Measurements from ENCODE around the gene ERF. TPM values are rescaled to one million over a fixed set of nuclear protein-coding genes. Genes with fewer than 3 reads are reported as not detected.

ERF gene
- total RNA-seq, 1 donor from 2014 or later: 53.9 TPM

DNA sequence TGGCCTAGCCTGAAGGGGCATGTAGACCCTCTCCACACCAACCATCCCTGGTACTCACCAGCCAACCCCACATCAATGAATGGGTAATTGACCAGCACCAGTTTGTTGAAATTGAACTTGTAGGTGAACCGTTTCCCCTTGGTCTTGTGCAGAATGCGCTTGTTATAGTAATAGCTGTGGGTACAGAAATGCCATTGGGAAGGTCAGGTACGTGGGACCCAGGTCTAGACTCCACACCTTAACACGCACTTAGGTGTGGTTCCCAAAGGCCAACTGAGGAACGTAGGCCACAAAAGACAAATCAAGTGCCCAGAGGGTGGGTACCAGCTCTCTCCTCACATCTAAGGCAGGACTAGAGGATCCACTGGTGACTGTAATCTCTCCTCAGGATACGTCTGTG, 5.2 kb downstream of the ERF start:
- H3K4me1 ChIP-seq: peaks cover 40% of the 10 kb centered on the region
- intact Hi-C loops (cut with DNase I): no loop called here

DNA sequence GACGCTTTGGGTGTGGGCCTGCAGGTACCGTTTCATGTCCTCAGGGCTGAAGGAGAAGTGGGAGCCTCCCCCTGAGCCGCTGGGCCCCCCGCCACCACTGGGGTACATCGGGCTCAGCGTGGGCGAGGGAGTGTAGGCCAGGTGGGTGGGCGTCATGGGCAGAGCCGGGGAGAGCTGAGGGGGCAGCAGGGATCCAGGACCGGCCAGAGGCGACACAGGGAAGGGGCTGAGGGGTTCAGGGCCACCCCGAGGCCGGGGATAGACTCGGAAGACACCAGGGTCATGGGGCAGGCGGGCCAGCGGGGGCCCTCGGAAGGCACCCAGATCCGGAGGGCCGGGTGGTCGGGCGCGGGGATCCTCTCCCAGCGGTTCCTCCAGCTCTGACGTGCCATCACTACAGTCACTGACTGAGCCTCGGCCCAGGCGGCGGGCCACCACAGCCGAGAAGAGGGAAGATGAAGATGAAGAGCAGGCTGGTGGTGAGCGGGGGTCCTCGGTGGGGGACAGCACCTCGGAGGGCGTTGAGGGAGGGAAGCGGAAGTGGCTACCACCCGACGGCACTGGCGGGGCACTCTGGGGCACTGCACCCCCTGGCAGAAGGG, 5.7 kb downstream of the ERF start:
- Histone ChIP-seq H3K4me1 (peaks cover 40% of the 10 kb centered on the region), H3K4me3 (no peak overlapping the region), H3K27me3 (no peaks in the 10 kb centered on the region), H3K36me3 (peaks cover 12% of the 10 kb centered on the region), H3K27ac (no peak overlapping the region), H3K9me3 (no peaks in the 10 kb centered on the region)
- intact Hi-C loops (cut with DNase I): no loop called here
- no peak for ATAC-seq
- TF ChIP-seq, protein P1, sequence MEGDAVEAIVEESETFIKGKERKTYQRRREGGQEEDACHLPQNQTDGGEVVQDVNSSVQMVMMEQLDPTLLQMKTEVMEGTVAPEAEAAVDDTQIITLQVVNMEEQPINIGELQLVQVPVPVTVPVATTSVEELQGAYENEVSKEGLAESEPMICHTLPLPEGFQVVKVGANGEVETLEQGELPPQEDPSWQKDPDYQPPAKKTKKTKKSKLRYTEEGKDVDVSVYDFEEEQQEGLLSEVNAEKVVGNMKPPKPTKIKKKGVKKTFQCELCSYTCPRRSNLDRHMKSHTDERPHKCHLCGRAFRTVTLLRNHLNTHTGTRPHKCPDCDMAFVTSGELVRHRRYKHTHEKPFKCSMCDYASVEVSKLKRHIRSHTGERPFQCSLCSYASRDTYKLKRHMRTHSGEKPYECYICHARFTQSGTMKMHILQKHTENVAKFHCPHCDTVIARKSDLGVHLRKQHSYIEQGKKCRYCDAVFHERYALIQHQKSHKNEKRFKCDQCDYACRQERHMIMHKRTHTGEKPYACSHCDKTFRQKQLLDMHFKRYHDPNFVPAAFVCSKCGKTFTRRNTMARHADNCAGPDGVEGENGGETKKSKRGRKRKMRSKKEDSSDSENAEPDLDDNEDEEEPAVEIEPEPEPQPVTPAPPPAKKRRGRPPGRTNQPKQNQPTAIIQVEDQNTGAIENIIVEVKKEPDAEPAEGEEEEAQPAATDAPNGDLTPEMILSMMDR (IDR thresholded peaks at IDR 0.05): no peak
- DNase-seq: no peak

More for the DNA sequence above, 5.2 kb downstream of the ERF start:
- Histone ChIP-seq H3K36me3 (peaks cover 12% of the 10 kb centered on the region), H3K4me3 (no peak overlapping the region), H3K27me3 (no peaks in the 10 kb centered on the region), H3K27ac (peak overlapping the region; percentile 63), H3K9me3 (no peaks in the 10 kb centered on the region)
- TF ChIP-seq, protein P1 (IDR thresholded peaks at IDR 0.05): no peak
- DNase-seq: no peak
- ATAC-seq: no peak

- Histone ChIP-seq H3K36me3 (peaks cover 12% of the 10 kb centered on the region), H3K27me3 (no peaks in the 10 kb centered on the region), H3K27ac (no peak overlapping the region), H3K4me1 (peaks cover 45% of the 10 kb centered on the region), H3K9me3 (no peaks in the 10 kb centered on the region), H3K4me3 (no peak overlapping the region)
- ATAC-seq (no peak), DNase-seq (no peak)
- intact Hi-C loops (cut with DNase I): no loop called here
- TF ChIP-seq, protein P1 (IDR thresholded peaks at IDR 0.05): no peak
Observed at GRCh38 chr19:42248270-42249148, 6.4 kb downstream of the ERF start.

DNA sequence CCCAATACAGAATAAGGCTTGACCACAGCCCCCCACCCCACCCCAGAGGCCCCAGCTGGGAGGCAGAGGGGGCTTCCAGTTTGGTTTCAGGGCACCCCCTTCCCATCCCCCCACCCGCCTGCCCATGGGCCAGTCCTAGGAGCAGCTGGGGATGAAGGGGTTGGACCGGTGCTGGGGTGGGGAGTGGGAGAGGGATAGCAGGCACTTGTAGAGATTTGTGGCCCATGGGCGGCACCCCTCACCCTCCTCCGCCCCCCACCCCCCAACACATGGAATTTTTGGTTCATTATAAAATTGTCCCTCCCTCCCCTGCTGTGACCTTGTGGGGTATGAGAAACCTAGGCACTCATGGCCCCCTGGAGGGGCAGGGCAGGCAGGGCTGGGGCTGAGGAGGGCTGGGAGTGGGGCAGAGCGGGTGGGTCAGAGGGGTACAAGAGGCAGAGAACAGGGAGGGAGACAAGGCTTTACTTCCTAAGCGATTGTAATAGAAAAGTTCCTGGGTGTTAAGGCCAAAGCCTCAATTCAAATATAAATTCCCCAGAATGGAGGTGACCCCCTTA, 7.2 kb downstream of the ERF start:
- H3K27ac ChIP-seq: no peak overlapping the region
- H3K4me1 ChIP-seq: peaks cover 43% of the 10 kb centered on the region
- no peaks in the 10 kb centered on the region for H3K27me3 ChIP-seq
- DNase-seq: no peak
- H3K9me3 ChIP-seq: no peaks in the 10 kb centered on the region
- TF ChIP-seq, protein P1 (IDR thresholded peaks at IDR 0.05): no peak
- H3K36me3 ChIP-seq: peaks cover 12% of the 10 kb centered on the region
- intact Hi-C loops (cut with DNase I): no loop called here
- no peak overlapping the region for H3K4me3 ChIP-seq
- no peak for ATAC-seq

DNA sequence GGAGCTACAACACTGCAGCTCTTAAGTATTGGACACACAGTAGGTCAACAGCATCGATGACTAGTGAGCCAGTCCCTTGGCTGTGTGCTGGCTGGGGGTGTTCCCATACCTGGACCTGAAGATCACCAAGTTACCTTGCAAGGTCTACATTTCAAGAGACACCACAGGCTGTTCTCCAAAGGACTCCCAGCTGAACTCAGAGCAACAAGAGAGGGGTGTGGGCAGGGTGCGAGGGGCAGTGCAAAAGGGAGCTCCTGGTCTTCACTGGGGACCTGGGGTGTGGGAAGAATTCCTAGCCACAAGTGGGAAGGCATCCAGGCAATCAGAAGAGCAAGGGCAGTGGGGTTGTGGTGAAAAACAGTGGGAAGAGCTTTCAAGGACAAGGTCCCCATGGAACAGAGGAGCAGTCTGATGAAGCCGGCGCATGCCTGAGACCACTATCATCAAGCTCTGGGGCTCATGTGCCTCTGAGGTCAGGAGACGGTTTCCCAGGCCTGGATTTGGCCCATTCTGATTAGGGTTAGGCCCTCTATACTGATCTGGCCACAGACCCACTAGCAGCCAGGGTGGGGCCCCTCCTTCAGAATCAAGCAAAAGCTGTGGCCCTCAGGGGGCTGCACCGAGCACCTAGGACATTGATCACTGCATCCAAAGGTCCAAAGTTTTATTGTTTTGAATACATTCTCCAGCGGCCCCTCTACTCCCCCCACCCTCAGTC, 7.8 kb downstream of the ERF start:
- TF ChIP-seq, protein P1 (IDR thresholded peaks at IDR 0.05): no peak
- Histone ChIP-seq H3K9me3 (no peaks in the 10 kb centered on the region), H3K4me1 (peaks cover 36% of the 10 kb centered on the region), H3K27ac (no peak overlapping the region), H3K27me3 (no peaks in the 10 kb centered on the region), H3K36me3 (peaks cover 12% of the 10 kb centered on the region), H3K4me3 (no peak overlapping the region)
- DNase-seq (no peak), ATAC-seq (no peak)
- intact Hi-C loops (cut with DNase I): no loop called here

All from upper lobe of right lung (tissue), 1 donor.